Activated B cell treated with CpG ODN at 0.5 μM for 24 hours (primary cell): ENCODE data around the gene FAM50B. TPM values are rescaled to one million over a fixed set of nuclear protein-coding genes. Genes with fewer than 3 reads are reported as not detected.

Experiments used
- ATAC-seq: fragments of 200-7000 bp; cut with Tn5 transposase; one replicate; pipeline ENCODE4 v1.10.0; 2021; ENCODE audit warnings: low read depth, mild to moderate bottlenecking, moderate library complexity
- CTCF ChIA-PET: fragments of 350-600 bp; sonication (Branson Sonifier 250); formaldehyde crosslinking; loops from one replicate; lab custom pipeline; 2021; ENCODE audit warnings: antibody characterized with exemption; lab: Charles Lee
- POLR2A ChIA-PET: fragments of 350-600 bp; sonication (Branson Sonifier 250); formaldehyde crosslinking; loops from one replicate; lab custom pipeline; 2021; ENCODE audit warnings: antibody characterized with exemption; lab: Charles Lee
- DNase-seq: peaks from one replicate; pipeline ENCODE4 v3.0.0; 2022
- H3K27ac Mint-ChIP-seq: one replicate; pipeline ENCODE4 v1.8.0; 2020; ENCODE audit warnings: mixed read lengths
- H3K27me3 Mint-ChIP-seq: one replicate; pipeline ENCODE4 v1.8.0; 2021; ENCODE audit warnings: mixed read lengths
- H3K36me3 Mint-ChIP-seq: one replicate; pipeline ENCODE4 v1.8.0; 2021; ENCODE audit warnings: low read depth, mixed read lengths
- H3K4me1 Mint-ChIP-seq: one replicate; pipeline ENCODE4 v1.8.0; 2021; ENCODE audit warnings: mixed read lengths
- H3K4me3 Mint-ChIP-seq: one replicate; pipeline ENCODE4 v1.8.0; 2020; ENCODE audit warnings: mild to moderate bottlenecking, mixed read lengths
- H3K9me3 Mint-ChIP-seq: one replicate; pipeline ENCODE4 v1.8.0; 2020; ENCODE audit warnings: mixed read lengths
- intact Hi-C: fragments of 100-400 bp; cut with micrococcal nuclease; formaldehyde crosslinking; loops from one replicate; pipeline ENCODE4 v1.15.1; 2024
- total RNA-seq: library from RNA; stranded (reverse); gene quantifications from 2 replicates; pipeline ENCODE4 v1.2.3, GENCODE V29; 2022
- TF ChIP-seq, protein P1 (sequence below): fragments of 200-600 bp; IDR thresholded peaks from one replicate; pipeline ENCODE4 v1.8.0; 2022; ENCODE audit warnings: antibody characterized with exemption, mild to moderate bottlenecking

FAM50B gene
- total RNA-seq, 1 donor from 2014 or later = 8.1 TPM

DNA sequence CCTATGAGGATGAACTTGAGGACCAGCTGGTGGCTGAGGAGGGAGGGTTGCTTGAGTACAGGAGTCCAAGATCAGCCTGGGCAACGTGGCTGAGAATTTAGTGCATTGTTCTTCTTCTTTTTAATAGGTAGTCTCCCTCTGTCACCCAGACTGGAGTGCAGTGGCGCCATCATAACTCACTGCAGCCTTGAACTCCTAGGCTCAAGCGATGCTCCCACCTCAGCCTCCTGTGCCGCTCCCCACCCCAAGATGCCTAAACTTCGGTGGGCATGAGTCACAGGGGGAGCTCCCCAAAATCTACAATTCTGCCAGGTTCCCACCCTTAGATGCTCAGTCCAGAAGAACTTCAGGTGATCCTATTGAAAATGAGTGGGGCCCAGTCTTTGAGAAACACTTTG is 21.4 kb downstream of the FAM50B start:
- Mint-ChIP-seq H3K4me1 (no peaks in the 10 kb centered on the region), H3K9me3 (no peaks in the 10 kb centered on the region), H3K27ac (no peak overlapping the region), H3K27me3 (peaks cover 20% of the 10 kb centered on the region), H3K36me3 (no peaks in the 10 kb centered on the region), H3K4me3 (no peak overlapping the region)
- intact Hi-C loops = no loop called here
- DNase-seq = no peak
- ATAC-seq = no peak
- ChIA-PET POLR2A (no interaction called here), CTCF (no interaction called here)
- TF ChIP-seq, protein P1, sequence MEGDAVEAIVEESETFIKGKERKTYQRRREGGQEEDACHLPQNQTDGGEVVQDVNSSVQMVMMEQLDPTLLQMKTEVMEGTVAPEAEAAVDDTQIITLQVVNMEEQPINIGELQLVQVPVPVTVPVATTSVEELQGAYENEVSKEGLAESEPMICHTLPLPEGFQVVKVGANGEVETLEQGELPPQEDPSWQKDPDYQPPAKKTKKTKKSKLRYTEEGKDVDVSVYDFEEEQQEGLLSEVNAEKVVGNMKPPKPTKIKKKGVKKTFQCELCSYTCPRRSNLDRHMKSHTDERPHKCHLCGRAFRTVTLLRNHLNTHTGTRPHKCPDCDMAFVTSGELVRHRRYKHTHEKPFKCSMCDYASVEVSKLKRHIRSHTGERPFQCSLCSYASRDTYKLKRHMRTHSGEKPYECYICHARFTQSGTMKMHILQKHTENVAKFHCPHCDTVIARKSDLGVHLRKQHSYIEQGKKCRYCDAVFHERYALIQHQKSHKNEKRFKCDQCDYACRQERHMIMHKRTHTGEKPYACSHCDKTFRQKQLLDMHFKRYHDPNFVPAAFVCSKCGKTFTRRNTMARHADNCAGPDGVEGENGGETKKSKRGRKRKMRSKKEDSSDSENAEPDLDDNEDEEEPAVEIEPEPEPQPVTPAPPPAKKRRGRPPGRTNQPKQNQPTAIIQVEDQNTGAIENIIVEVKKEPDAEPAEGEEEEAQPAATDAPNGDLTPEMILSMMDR = no peak

DNA sequence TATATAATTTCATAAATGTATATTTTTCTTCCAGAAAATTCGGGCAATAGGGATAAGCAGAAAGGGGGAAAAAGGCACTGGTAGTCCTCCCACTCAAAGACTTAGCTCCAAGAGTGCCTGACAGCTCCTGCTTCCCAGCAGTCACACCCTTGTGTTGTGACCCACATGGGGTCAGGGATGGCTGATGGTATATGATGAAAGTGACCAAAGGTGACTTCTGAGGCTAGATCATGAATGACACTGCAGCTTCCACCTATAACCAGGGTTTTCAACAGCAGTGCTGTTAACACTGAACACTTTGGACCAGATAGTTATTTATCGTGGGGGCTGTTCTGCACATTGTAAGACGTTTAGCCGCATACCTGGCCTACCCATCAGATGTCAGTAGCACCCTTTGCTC is 22.3 kb downstream of the FAM50B start:
- Mint-ChIP-seq H3K4me1 (no peaks in the 10 kb centered on the region), H3K36me3 (no peaks in the 10 kb centered on the region), H3K27ac (no peak overlapping the region), H3K27me3 (peaks cover 20% of the 10 kb centered on the region), H3K4me3 (no peak overlapping the region), H3K9me3 (no peaks in the 10 kb centered on the region)
- POLR2A ChIA-PET = no interaction called here
- intact Hi-C loops = no loop called here
- TF ChIP-seq, protein P1 = no peak
- CTCF ChIA-PET = no interaction called here
- DNase-seq (no peak), ATAC-seq (no peak)

DNA sequence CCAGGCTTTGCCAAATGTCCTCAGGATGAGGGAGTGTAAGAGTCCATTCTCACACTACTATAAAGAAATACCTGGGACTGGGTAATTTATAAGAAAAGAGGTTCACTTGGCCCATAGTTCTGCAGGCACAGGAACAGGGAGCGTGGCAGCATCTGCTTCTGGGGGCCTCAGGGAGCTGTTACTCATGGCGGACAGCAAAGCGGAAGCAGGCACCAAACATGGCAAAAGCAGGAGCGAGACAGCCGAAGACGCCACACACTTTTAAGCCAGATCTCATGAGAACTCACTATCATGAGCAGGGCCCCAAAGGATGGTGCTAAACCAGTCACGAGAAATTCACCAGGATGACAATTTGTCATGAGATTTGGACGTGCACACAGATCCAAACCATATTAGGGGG is 22.8 kb downstream of the FAM50B start:
- ATAC-seq (no peak), DNase-seq (no peak)
- H3K36me3 Mint-ChIP-seq = no peaks in the 10 kb centered on the region
- no peaks in the 10 kb centered on the region for H3K9me3 Mint-ChIP-seq
- peaks cover 15% of the 10 kb centered on the region for H3K27me3 Mint-ChIP-seq
- ChIA-PET POLR2A (no interaction called here), CTCF (no interaction called here)
- TF ChIP-seq, protein P1 = no peak
- no peaks in the 10 kb centered on the region for H3K4me1 Mint-ChIP-seq
- no peak overlapping the region for H3K4me3 Mint-ChIP-seq
- no peak overlapping the region for H3K27ac Mint-ChIP-seq
- intact Hi-C loops = no loop called here

DNA sequence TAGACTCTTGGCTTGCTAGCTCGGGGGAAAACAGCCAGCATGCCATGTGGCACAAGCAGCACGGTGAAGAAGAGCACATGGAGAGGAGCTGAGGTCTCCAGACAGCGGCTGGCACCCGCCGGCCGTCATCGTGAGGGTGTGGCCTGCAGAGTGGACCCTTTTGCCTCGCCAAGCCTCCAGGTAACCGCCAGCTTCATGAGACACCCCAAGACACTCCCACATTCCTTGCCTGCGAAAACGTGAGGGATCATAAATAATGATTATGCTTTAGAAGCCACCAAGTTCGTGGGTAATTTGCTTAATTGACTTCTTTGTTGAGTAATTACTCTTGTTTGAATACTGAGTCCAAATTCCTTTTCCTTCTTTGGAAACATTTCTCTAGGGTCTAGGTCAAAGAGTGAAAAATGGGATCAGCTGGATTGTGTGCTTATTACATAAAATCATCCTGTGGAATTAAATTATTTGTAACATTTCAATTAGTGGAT is 23.2 kb downstream of the FAM50B start:
- DNase-seq = no peak
- H3K4me1 Mint-ChIP-seq = no peaks in the 10 kb centered on the region
- no peak for ATAC-seq
- POLR2A ChIA-PET = no interaction called here
- intact Hi-C loops = no loop called here
- H3K4me3 Mint-ChIP-seq = no peak overlapping the region
- no peaks in the 10 kb centered on the region for H3K36me3 Mint-ChIP-seq
- TF ChIP-seq, protein P1 = no peak
- H3K9me3 Mint-ChIP-seq = no peaks in the 10 kb centered on the region
- no peak overlapping the region for H3K27ac Mint-ChIP-seq
- peaks cover 14% of the 10 kb centered on the region for H3K27me3 Mint-ChIP-seq
- CTCF ChIA-PET = no interaction called here

DNA sequence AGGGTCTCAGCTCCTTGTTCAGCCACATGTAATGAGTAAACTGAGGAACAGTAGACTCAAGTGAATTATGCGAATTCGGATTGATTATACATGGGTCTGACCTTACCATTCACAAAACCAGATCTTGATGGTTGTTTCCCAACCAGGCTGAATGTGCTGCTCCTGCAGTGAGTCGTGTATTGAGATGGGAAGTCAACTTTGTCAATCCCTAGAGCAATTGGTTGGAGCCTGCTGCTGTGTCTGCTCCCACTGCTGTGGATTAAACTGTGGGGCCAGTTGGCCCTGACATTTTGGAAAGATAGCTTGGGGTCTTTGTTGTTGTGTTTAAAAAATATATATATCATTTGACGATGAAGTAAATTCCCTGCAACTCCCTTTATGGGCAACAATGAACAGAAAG is 23.9 kb downstream of the FAM50B start:
- H3K9me3 Mint-ChIP-seq = no peaks in the 10 kb centered on the region
- POLR2A ChIA-PET = no interaction called here
- DNase-seq = no peak
- ATAC-seq = no peak
- TF ChIP-seq, protein P1 = no peak
- CTCF ChIA-PET = no interaction called here
- intact Hi-C loops = no loop called here
- no peaks in the 10 kb centered on the region for H3K36me3 Mint-ChIP-seq
- H3K27me3 Mint-ChIP-seq = peaks cover 11% of the 10 kb centered on the region
- no peak overlapping the region for H3K4me3 Mint-ChIP-seq
- H3K27ac Mint-ChIP-seq = no peak overlapping the region
- H3K4me1 Mint-ChIP-seq = no peaks in the 10 kb centered on the region
